RKO (cell line): Measurements from ENCODE around the gene TMEM179.

Experiments
- DNase-seq: peaks from one replicate; pipeline ENCODE4 v3.0.0-alpha.2; 2016; ENCODE audit warnings: low spot score

TMEM179 gene

DNA sequence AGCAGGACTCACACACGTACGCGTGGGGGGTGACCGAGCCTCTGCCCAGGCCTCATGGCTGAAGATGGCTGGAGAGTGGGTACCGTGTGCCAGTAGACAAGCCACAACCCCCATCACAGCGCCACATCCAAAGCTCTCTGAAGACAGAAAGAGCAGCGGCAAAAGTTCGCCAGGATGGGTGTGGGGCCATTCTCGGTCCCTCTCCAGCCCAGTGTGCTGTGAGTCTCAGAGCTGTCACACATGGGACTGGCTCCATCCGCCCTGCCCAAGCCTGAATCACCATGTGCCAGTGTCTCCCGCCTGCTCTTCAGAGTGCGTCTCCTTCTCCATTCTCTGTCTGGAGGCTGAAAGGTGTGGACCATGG, 5.7 kb downstream of the TMEM179 start:
- DNase-seq, result no peak

DNA sequence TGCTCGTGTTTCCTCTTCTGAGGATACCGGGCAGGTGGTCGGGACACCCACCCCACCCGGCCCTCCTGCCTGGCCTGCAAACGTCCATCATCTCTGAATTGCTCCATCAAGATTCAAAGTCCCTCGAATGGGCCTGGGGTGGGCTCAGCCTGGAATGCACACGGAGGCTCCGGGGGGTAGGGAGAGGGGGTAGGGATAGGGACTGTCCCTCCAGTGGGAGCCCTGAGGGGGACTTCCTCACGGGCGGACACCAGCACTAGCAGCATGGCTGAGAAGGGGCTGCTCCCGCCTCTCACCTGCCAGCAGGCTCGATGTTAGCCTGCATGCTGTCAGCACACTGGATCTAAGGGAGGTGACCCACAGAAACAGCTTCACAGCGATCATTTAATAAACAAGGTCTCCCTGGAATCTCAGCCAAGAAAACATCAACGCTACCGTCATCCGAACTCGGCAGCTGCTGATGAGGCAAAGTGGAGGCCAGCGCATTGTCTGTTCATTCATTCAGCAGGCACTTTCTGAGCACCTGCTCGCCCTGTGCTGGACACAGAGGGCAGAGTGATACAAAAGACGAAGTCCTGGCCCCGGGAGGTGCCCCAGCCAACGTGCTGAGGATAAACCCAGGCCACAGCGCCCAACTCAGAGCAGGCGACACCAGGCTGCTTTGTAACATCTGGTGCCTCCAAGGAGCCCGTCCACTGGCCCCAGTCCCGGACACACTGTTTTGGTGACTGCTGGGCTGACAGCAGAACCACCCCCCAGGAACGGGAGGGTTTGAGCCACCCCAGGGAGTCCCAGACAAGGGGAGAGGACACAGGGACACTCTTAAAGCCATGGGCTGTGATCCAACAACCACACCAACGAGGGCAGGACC, 6.3 kb downstream of the TMEM179 start:
- no peak for DNase-seq

DNA sequence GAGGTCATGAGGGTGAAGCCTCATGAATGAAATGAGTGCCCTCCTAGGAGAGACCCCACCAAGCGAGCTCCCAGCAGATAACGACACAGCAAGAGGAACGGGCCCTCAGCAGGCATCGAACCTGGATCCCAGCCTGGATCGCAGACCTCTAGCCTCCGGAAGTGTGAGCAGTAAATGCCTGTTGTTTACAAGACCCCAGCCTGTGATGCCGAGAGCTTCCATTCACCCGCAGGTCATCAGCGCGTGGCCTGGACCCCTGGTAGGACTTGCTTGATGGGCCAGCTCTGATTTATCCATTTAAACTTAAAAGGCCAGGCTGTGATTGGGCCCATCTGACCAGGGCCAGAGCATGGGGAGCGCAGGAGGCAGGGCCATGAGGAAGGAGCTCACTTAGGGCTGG, 7.0 kb downstream of the TMEM179 start:
- DNase-seq, result no peak

DNA sequence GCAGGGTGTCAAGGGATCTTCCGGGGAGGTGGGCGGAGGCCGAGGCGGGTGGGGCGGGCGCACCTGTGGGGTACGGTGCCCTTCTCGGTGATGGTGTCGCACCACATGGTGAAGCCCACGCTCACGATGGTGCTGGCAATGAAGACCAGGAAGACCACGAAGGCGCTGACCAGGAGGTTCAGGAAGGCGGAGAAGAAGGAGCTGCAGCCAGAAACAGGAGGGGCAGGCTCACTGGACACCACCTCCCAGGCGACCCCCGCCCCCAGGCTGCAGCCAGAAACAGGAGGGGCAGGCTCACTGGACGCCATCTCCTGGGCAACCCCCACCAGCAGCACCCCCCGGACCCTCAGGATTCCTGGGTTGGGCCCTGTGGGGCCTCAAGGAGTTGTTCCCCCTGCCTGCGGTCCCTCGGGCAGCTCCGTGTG, 7.6 kb downstream of the TMEM179 start:
- DNase-seq, result no peak

DNA sequence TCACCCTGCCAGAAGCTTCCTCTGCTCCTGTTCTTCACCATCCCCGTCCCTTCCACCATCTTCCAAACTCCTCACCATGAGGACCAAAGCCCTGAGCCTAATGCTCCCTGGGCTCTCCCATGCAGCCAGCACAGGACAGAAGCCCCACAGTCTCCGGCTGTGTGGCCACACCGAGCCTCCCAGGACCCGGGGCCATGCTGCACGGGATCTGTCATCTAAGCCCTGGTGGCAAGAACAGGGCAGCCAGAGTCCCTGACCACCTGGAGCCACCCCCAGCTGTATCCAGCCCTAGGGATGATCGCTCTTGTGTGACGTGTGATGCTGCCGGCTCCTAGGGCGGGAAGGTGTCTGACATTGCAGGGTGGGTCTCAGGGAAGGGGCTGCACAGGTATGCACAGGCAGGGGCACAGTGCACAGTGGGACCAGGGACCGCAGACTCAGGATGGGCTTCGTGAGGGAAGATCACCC, 8.1 kb downstream of the TMEM179 start:
- DNase-seq, result no peak

DNA sequence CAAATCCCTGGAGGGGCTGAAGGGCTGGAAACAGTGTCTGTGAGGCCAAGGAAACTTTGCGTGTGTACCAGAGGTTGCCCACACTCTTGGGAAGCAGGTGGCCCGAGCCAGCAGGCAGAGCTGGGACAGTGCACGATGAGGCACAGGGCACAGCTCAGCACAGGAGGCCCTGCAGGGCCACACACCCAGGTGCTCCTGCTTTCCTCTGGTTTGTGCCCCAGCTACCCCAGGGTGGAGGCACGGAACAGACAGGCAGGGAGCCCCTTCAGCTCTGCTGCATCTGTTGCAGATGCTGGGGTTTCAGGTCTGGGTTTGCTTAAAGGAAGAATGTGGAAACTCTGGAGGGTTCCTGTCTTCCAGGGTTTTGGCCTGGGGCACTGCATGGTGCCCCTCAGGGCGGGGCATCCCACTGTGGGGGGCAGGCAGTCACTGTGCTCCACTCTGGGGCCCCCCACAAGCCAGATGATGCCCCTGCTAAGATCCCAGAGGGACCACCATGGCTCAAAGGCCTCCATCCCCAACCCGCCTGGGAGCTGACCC, 8.6 kb downstream of the TMEM179 start:
- no peak for DNase-seq

DNA sequence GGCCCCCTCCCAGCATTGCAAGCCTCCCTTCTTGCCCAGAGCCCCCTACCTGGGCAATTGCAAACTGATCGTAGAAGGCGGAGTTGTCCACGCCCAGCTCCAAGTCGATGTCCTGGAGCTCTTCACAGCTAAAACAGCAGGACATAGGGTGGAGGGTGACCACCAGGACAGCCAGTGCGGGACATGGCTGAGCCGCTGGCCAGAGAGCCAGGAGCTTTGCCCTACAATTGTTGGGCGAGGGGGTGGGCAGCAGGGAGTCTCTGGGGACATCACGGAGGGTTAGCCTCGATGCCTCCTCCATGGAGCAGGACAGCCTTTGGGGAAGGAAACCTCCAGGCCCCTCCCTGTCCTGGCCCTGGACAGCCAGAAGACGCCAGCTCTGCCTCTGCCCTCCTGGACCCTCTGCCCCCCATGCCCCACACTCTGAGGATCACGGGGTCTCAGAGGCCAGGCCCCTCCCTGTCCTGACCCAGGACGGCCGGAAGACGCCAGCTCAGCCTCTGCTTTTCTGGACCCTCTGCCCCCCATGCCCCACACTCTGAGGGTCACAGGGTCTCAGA, 9.4 kb downstream of the TMEM179 start:
- DNase-seq, result no peak

DNA sequence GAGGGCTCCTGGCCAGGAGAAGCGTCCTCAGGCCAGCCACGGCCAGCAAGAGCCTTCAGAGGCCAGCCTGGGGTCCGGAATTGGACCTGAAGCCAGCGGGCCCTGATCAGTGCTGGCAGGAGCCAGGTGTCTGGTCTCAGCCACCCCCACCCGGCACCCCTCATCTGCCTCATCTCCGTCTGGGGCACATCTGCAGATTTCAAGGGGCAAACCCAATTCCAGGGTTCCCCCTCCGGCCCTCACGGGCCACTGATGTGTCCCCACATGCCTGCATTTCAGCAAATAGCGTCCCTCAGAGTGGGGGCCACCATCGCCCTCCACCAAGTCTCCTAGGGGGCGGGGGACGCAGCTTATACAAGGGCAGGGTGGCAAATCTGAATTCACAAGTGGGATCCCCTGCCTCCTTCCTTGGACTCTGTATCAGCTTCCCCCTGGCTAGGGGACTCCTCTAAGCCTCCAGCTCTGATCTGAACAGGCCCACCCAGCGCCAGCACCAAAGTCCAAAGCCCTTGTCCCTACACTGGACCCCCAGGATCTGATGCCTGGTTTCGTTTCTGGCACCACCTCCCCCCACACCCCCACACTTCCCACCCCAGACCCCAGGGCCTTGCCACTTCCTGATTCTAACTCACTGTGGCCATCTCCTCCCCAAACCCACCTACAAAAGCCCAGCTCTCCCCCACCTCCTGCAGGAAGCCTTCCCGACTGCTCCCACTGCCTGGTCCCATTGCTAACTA, 10.1 kb downstream of the TMEM179 start:
- DNase-seq, result no peak

DNA sequence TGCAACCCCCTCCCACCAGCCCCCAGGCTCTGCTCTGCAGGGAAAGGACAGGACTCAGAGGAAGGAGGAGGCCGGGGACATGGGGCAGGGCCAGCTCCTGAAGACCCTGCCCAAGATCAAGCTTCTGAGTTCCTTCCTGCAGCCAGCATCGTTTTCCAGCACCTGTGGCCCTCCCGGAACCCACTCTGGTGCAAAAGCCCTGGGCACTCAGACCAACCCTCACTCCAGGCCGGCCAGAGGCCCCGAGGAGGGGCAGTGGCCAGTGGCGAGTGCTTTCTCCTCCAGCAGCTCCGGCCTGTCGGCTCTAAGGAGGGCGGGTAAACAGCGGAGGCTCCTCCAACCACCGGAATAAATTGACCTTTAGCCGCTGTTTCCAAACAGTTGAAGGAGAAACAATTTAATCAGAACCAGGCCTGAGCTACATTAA, 10.8 kb downstream of the TMEM179 start:
- no peak for DNase-seq

DNA sequence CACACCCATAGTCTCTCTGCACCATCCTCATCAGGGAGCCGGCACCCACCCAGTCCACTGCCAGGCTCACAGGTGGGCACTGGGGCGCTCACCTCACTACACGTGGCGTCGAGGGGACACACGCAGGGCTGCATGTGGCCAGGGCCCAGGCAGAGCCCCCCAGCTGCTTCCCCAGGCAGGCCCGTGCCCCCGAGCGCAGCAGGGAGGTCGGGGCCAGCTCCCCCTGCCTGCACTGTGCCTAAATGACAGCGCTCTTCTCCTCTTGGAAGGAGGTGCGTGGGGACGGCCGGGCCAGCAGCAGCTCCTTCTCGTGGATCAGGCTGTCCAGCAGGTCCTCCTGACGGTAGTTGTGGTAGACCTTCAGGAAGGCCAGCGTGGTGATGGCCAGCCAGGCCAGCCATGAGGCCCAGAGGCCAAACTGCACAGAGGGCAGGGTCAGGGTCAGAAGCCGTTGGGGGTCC, 11.3 kb downstream of the TMEM179 start:
- DNase-seq, result no peak

DNA sequence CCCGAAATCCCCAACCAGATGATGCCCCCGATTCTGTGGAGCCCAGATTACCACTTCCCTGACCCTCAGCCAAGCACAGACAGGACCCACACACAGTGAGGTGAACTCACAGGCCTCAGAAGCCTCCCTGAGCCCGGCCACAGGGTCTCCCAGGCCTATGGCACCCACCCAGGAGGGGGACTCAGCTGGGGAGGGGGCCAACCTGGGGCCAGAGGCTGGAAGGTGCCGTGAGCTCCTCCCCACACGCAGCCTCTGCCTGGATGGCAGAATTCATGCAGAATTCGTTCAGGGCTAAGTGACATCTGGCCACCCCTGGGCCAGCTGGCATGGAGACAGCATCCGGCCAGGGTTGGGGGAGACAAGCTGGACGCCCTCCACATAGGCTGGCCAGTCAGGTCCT, 11.8 kb downstream of the TMEM179 start:
- no peak for DNase-seq

DNA sequence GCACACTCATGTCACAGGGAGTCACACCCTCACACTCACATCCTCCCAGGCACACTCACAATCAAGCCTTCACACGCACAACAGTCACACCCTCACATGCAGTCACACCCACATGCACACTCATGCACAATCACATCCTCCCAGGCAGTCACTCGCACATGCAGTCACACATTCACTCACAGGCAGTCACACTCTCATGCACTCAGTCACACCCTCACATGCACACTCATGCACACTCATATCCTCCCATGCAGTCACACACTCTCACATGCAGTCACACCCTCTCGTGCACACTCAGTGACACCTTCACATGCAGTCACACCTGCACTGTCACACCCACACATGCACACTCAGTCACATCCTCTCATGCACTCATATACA, 12.3 kb downstream of the TMEM179 start:
- DNase-seq, result no peak

DNA sequence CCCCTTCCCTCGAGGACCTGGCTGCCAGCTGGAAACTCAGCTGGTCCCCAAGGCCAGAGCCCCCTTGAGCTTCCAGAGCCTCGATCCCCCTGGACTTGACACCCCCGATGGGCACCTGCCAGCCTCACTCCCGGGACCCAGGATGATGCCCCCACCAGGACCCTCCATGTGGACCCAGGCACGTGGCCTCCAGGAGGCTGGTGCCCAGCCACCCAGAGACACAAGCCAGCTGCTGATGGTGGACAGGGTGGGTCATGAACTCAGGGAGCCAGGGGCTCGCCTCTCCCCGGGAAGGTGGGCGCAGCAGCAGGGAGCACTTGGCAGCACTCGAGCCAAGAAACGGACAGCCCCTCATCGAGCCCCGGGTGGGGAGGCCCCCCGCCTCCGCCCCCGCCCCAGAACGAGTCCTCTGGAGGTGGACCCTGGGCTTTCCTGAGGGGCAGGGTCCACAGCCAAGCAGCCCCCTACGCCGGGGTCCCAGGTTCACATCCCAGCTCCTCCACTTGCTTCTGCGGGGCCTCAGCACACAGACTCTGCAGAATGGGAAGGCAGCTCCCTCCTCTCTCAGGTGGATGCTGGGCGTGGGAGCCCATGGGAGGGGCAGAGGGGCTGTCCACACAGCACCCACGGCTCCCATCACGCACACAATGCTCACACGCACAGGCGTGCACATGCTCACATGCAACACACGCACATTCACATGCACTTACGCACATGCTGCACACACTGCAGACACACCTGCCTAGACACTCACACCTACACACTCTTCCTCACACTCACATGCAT, 12.9 kb downstream of the TMEM179 start:
- no peak for DNase-seq

DNA sequence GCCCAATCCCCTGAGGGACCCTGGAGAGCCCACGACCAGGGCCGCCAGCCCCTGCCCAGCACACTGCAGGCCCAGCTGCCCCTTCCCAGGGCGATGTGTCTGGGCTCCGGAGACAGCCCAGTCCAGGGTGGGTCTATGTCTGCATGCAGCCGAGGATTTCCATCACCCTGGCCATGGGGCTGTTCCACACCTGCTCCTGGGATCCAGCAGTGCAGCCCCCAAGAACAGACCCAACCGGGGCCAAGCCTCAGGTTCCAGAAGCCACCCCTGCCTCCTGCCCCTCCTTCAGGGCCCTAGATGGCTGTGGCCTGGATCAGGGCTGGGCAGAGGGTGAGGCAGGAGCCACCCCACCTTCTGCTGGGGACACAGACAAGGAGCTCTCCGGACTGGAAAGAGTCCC, 13.5 kb downstream of the TMEM179 start:
- DNase-seq, result no peak

DNA sequence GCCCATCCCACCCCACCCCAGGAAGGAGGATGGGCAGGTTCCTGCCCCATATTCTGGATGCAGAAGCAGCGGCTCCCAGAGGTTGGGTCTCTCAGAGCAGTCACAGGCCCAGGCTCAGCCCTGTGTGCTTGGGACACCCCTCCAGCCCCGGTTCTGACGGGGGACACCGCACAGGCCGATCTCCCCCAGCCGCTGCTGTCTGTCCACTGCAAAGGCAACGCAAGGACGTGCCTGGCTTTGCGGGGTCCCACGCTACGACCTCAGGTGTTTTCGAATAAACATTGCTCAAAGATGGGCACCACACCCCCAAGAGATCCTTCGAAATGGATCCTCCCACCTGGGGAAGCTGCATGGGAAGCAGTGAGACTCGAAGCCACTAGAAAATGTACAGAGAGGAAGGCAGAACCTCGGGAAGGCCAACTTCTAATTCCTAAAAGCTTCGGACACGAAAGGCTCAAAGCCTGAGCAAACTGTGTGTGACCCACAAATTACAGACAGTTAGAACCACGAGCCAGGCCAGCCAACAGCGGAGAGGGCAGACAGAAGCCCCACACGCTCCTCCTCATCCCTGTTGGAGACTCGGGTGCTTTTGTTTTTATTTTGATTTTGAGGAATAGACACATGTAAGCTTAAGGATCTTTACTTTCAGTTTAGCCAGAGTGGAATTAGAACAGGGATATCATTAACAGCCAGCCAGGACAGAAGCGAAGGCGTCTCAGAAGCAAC, 14.2 kb downstream of the TMEM179 start:
- no peak for DNase-seq

DNA sequence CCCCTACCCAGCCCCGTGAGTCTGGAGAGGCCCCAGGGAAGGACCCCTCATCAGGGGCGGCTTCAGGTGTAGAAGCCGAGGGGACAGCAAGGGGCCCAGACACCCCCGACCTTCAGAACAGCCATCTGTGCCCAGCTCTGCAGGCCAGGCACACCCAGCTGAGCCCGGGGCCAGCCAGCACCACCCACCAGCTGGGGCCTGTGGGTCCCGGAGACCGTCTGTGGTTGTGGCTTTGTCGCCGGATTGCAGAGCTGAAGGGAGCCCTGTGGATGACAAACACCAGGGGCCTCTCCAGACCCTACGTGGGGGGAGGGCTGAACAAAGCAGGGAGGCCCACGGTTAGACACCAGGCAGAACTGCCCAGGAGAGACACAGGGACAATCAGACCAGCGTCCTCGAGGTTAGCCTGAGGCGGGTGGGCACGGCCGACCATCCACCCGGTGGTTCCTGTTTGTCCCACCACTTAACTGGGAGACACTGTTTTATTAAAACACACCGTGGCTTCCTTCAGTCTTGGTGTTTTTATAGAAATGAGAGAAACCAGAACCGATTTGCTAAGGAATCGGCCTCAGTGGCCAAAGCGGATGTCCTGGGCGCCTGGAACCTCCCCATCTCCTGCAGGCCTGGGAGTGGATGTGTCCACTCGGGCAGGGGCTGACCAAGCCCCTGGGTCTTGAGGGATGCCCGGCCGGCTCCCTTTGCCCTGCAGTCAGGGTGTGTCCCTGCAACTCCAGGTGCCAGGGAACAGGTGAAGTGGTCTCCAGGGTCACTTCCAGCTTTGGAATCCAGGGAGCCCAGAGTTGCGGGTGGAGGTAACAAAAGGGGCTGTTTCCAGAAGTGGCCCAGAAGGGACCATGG, 15.0 kb downstream of the TMEM179 start:
- DNase-seq, result no peak

DNA sequence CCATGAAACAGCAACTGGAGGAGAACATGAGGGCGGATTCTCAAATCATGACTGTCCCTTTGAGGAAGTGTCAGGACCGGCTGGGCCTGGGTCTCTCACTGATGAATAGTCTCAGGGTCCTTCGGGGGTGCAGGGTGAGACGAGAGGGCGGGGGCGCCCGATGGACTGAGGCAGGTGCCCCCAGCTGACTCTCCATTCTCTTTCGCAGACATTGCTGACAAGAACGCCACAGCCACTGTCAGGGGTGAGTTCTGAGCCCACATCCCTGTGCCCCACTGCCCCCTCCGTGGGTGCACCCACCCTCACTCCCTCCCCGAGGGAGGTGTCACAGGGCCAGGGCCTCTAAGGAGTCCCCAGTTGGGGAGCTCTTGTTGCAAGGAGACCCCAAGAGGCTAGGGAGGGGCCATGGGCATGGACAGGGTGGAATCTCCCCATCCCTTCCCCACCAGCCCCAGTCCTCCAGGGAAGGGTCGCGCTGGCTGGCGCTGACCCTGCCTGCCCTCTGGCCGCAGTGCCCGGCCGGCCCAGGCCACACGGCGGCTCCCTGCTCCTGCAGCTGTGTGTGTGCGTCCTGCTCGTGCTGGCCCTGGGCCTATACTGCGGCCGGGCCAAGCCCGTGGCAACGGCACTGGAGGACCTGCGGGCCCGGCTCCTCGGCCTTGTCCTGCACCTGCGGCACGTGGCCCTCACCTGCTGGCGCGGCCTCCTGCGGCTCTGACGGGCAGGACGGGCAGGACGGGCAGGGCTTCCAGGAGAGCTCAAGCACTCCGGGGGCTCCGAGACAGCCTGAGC, 16.3 kb downstream of the TMEM179 start:
- no peak for DNase-seq

DNA sequence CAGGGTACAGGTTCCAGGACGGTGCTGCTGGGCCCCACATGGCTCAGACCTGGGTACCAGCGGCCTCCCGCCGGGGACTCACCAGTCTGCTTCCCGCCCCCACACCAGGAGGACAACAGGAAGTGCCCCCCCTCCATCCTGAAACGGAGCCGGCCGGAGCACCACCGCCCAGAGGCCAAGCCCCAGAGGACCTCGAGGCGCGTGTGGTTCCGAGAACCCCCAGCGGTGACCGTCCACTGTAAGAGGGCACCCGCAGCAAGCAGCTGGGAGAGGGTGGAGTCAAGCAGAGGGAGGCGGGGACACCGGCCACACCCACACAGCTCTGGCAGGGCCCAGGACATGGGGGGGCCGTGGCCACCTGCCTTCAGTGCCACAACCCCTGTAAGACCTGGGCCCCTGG, 16.9 kb downstream of the TMEM179 start:
- no peak for DNase-seq

DNA sequence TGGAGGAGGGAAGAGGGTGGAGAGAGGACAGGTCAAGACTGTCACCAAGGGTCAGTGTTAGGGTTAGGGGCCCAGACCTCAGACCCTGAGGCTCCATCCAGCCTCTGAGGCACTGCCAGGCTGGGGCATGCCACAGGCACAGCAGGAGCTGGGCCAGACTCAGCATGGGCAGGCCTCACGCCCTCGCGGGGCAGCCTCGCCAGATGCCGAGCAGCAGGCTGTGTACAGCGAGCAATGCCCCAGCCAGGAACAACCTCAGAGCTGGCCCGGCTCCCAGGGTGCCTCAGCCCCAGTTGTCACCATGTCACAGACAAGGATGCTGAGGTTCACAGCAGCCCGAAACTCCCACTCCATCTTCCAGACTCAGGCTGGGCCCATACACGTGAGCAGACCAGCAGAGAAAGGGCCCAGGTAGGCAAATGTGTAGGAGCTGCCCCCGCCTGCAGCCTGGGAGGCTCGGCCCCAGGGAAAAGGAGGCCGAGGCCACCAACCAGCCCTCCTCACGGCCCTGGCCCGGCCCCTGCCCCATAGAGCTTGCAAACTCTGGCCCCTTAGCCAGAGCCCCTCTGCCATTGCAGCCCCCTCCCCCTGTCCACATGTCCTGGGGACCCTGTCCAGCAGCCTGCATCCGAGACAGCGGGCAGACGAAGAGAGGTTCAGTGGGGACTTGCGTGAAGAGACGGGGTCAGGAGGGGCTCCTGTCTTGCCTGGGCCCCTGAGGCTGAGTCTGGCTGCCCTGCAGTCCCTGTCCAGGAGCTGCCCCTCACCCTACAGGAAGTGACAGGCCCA, 17.5 kb downstream of the TMEM179 start:
- DNase-seq, result no peak
